ENCODE data around the gene LYPD6B.

LYPD6B gene

DNA sequence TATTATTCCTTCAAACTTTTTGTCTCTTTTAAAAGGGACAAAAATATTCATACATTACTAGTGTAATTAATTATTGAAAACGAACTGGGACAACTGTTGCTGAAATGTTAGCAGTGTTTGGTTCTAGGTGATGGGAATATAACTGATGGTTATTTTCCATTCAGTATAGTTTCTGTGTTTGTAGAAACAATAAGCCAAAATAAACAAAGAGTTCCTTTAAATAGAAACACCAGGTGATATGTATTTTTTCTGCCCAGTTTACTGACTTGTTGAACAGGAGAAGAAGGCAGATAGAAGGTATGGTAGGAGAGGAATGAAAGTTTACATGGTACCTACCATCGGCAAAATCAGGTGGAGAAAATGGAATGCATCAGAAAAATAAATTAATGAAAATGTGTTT is 74.2 kb downstream of the LYPD6B start:
- TF ChIP-seq, protein P1, sequence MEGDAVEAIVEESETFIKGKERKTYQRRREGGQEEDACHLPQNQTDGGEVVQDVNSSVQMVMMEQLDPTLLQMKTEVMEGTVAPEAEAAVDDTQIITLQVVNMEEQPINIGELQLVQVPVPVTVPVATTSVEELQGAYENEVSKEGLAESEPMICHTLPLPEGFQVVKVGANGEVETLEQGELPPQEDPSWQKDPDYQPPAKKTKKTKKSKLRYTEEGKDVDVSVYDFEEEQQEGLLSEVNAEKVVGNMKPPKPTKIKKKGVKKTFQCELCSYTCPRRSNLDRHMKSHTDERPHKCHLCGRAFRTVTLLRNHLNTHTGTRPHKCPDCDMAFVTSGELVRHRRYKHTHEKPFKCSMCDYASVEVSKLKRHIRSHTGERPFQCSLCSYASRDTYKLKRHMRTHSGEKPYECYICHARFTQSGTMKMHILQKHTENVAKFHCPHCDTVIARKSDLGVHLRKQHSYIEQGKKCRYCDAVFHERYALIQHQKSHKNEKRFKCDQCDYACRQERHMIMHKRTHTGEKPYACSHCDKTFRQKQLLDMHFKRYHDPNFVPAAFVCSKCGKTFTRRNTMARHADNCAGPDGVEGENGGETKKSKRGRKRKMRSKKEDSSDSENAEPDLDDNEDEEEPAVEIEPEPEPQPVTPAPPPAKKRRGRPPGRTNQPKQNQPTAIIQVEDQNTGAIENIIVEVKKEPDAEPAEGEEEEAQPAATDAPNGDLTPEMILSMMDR (IDR thresholded peaks at IDR 0.05; ENCODE audit: low read depth, low read length) = no peak
- Histone ChIP-seq H3K36me3 (no peaks in the 10 kb centered on the region), H3K9me3 (no peaks in the 10 kb centered on the region), H3K4me1 (no peaks in the 10 kb centered on the region), H3K4me3 (ENCODE audit: low read depth, low read length) (no peak overlapping the region), H3K27me3 (no peaks in the 10 kb centered on the region)
- DNase-seq = no peak

DNA sequence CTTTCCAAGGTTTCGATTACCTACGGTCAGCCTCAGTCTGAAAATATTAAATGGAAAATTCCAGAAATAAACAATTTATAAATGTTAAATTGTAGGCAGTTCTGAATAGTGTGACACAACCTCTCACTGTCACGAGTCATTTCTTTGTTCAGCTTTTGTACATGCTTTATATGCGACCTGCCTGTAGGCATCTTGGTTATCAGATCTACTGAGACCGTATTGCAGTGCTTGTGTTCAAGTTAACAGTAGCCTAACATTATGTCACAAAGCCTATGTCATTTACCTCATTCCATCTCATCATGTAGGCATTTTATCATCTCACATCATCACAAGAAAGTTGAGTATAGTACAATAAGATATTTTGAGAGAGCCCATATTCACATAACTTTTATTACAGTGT is 77.3 kb downstream of the LYPD6B start:
- no peak overlapping the region for H3K4me3 ChIP-seq (ENCODE audit: low read depth, low read length)
- TF ChIP-seq, protein P1 (IDR thresholded peaks at IDR 0.05; ENCODE audit: low read depth, low read length) = no peak

DNA sequence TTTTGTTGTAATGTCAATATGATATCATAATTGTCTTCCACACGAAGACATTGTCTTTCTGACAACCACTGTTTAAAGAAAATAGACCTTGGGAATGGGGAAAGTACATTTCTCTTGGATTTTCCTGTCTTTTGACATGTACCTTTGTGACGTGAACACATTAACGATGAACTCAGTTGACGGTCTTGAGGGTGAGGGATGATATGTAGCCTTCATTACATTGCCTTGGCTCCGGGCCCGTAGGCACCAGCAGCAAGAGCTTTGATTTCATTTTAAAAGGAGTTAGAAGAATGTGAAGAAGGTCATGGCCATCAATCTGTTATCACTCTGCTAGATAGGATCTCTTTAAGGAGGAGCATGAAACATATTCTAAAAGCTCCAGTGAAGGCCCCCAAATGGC is 80.9 kb downstream of the LYPD6B start:
- Histone ChIP-seq H3K4me3 (ENCODE audit: low read depth, low read length) (no peak overlapping the region), H3K4me1 (no peaks in the 10 kb centered on the region), H3K9me3 (no peaks in the 10 kb centered on the region), H3K36me3 (no peaks in the 10 kb centered on the region), H3K27me3 (no peaks in the 10 kb centered on the region)
- DNase-seq = no peak
- TF ChIP-seq, protein P1 (IDR thresholded peaks at IDR 0.05; ENCODE audit: low read depth, low read length) = no peak

More for the DNA sequence above, 77.3 kb downstream of the LYPD6B start:
- Histone ChIP-seq H3K4me1 (no peaks in the 10 kb centered on the region), H3K27me3 (no peaks in the 10 kb centered on the region), H3K36me3 (no peaks in the 10 kb centered on the region), H3K9me3 (no peaks in the 10 kb centered on the region)
- no peak for DNase-seq

DNA sequence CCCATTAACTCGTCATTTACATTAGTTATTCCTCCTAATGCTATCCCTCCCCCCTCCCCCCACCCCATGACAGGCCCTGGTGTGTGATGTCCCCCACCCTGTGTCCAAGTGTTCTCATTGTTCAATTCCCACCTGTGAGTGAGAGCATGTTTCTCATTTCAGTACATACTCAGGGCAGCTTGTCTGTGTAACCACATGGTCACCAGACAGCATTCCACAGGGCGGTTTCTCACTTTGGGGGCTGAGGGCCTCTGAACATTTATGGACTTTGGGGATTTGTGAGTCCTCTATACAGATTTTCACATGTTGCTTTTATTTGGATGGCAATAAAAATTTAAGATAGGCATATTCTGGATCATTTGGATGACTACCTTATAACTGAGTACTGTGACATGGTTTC is 84.0 kb downstream of the LYPD6B start:
- H3K36me3 ChIP-seq = no peaks in the 10 kb centered on the region
- no peaks in the 10 kb centered on the region for H3K4me1 ChIP-seq
- TF ChIP-seq, protein P1 (IDR thresholded peaks at IDR 0.05; ENCODE audit: low read depth, low read length) = no peak
- no peaks in the 10 kb centered on the region for H3K27me3 ChIP-seq
- no peak for DNase-seq
- no peaks in the 10 kb centered on the region for H3K9me3 ChIP-seq
- no peak overlapping the region for H3K4me3 ChIP-seq (ENCODE audit: low read depth, low read length)

DNA sequence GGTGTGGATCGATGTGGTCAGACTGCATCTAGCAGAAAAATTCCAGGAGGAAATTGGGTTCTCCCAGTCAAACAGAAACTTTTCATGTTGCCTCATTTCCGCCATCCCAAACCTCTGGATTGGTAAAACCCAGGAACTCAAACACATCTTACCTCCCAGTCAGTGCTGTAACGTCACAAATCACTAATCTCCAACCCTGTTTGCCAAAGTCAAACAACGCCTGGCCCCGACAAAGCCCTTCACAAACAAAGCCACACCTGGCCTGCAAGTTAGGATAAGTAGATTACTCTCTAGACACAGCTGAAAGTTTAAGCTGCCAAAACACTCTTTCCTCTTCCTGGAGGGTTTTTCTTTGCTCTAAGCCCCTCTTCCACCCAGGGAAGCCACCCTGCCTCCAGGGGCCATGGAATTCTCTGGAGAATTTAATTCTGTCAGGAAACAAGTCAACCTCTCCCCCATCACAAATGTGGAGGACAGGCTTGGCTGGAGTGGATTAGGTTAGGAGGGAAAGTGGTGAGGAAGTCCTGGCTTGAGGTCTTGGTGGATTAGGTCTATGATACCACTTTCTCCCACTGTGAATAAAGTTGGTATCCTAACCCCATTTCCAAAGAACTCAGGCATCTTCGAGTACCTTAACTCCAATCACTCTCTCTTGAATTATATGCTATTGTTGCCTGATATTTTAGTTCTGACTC is 86.7 kb downstream of the LYPD6B start:
- no peak for DNase-seq
- no peaks in the 10 kb centered on the region for H3K4me1 ChIP-seq
- TF ChIP-seq, protein P1 (IDR thresholded peaks at IDR 0.05; ENCODE audit: low read depth, low read length) = no peak
- no peaks in the 10 kb centered on the region for H3K36me3 ChIP-seq
- no peaks in the 10 kb centered on the region for H3K9me3 ChIP-seq
- no peaks in the 10 kb centered on the region for H3K27me3 ChIP-seq
- H3K4me3 ChIP-seq (ENCODE audit: low read depth, low read length) = no peak overlapping the region

DNA sequence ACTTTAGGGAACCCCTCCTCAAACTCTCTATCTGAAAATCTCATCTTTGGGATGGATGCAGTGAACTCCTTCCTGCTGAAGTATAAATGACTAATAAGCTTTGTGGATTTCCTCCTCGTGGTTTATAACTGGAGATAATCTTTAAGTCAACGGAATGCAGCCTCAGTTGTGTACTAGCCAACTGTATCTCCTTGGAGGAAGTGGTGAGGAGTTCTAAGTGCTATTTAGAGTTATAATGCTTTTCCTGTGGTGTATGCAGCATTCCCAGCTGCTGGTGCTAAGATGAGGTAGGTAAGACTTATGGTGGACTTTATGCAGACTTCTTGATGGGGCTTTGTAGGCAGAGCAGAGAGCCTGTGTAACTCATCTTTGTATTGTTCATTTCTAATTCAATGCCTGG is 90.9 kb downstream of the LYPD6B start:
- no peaks in the 10 kb centered on the region for H3K36me3 ChIP-seq
- H3K27me3 ChIP-seq = no peaks in the 10 kb centered on the region
- H3K4me3 ChIP-seq (ENCODE audit: low read depth, low read length) = no peak overlapping the region
- no peaks in the 10 kb centered on the region for H3K4me1 ChIP-seq
- no peaks in the 10 kb centered on the region for H3K9me3 ChIP-seq
- DNase-seq = no peak
- TF ChIP-seq, protein P1 (IDR thresholded peaks at IDR 0.05; ENCODE audit: low read depth, low read length) = no peak

All from BE2C (cell line).